K562 (cell line): ENCODE data around the gene DOK1. TPM values are rescaled to one million over a fixed set of nuclear protein-coding genes. Genes with fewer than 3 reads are reported as not detected.

ENCODE experiments used
- ARID1B ChIP-seq: fragments of 450-650 bp; IDR thresholded peaks from 2 replicates; pipeline ENCODE4 v1.6.1; 2016; ENCODE audit warnings: antibody characterized with exemption, mild to moderate bottlenecking, inconsistent platforms
- ATF1 ChIP-seq, 2 experiments: fragments of 450-650 bp in 1 of 2; IDR thresholded peaks; 2 replicates each; pipeline ENCODE4 v1.6.1; 2016; ENCODE audit warnings: missing compliant biosample characterization in 1 of 2, missing genetic modification characterization in 1 of 2
- BHLHE40 ChIP-seq: IDR thresholded peaks from 2 replicates; pipeline ENCODE4 v1.6.1; 2011; ENCODE audit warnings: low read length, improper control_type of control experiment
- CCNT2 ChIP-seq: IDR thresholded peaks from 2 replicates; pipeline ENCODE4 v1.6.1; 2011; ENCODE audit warnings: borderline replicate concordance, low read depth, mild to moderate bottlenecking, moderate library complexity, mixed read lengths, low read length; ENCODE audit not compliant: insufficient read length; ENCODE audit errors: extremely low read depth
- CREB1 ChIP-seq, 2 experiments: sonication (generic) in 1 of 2; formaldehyde crosslinking in 1 of 2; IDR thresholded peaks; 2 replicates each; pipeline versions ENCODE4 v1.6.1 to v1.8.0; 2012 to 2022; ENCODE audit warnings: inconsistent platforms in 1 of 2, mild to moderate bottlenecking in 1 of 2, missing genetic modification reagents in 1 of 2, moderate library complexity in 1 of 2
- FOSL1 ChIP-seq: fragments of 200-800 bp; sonication (Bioruptor generic); conservative IDR thresholded peaks from 2 replicates; pipeline ENCODE4 v1.6.1; 2016; ENCODE audit warnings: missing genetic modification characterization, missing compliant biosample characterization
- MTA3 ChIP-seq: fragments of 450-650 bp; formaldehyde crosslinking; IDR thresholded peaks from 2 replicates; pipeline ENCODE4 v1.6.1; 2017; ENCODE audit warnings: mild to moderate bottlenecking, borderline replicate concordance
- NCOA1 ChIP-seq: fragments of 450-650 bp; IDR thresholded peaks from 2 replicates; pipeline ENCODE4 v1.6.1; 2016; ENCODE audit warnings: low read depth
- NR2C2 ChIP-seq, 2 experiments: fragments of 200-800 bp in 1 of 2; sonication (Bioruptor generic) in 1 of 2; sonication (generic) in 1 of 2; formaldehyde crosslinking in 1 of 2; IDR thresholded peaks; 2 replicates each; pipeline versions ENCODE4 v1.6.1 to v1.8.0; 2016 to 2022; ENCODE audit warnings: mild to moderate bottlenecking in 1 of 2, missing compliant biosample characterization in 1 of 2, missing genetic modification characterization in 1 of 2, missing genetic modification reagents in 1 of 2
- RBM22 ChIP-seq: fragments of 200-400 bp; formaldehyde crosslinking; IDR thresholded peaks from 2 replicates; pipeline ENCODE4 v1.6.1; 2018; ENCODE audit warnings: low read length, low read depth; ENCODE audit not compliant: poor library complexity, severe bottlenecking
- SMARCA4 ChIP-seq: fragments of 450-650 bp; IDR thresholded peaks from 2 replicates; pipeline ENCODE4 v1.6.1; 2016
- SOX6 ChIP-seq: fragments of 450-650 bp; IDR thresholded peaks from 2 replicates; pipeline ENCODE4 v1.6.1; 2014; ENCODE audit warnings: mild to moderate bottlenecking
- ZKSCAN1 ChIP-seq: fragments of 150-350 bp; IDR thresholded peaks from 2 replicates; pipeline ENCODE4 v1.6.1; 2016; ENCODE audit warnings: low read depth, low read length
- ZNF592 ChIP-seq: fragments of 450-650 bp; IDR thresholded peaks from 2 replicates; pipeline ENCODE4 v1.6.1; 2017; ENCODE audit warnings: antibody characterized with exemption, mild to moderate bottlenecking
- ZNF740 ChIP-seq, 3 experiments: fragments of 200-800 bp in 1 of 3; sonication (Bioruptor generic) in 1 of 3; sonication (generic) in 1 of 3; formaldehyde crosslinking in 1 of 3; IDR thresholded peaks; 2 replicates each; pipeline versions ENCODE4 v1.6.1 to v1.8.0; 2016 to 2022; ENCODE audit warnings: mild to moderate bottlenecking in 2 of 3, missing compliant biosample characterization in 2 of 3, missing genetic modification characterization in 2 of 3, missing genetic modification reagents in 1 of 3
- polyA plus RNA-seq, 8 experiments: library from polyadenylated mRNA; depleted of rRNA in 4 of 8; stranded (reverse) in 5 of 8; unstranded in 3 of 8; fragments of >200 nt; fragmentation: Nextera tagmentation in 2 of 8; fragmentation: Illumina TruSeq in 1 of 8; extraction: Ambion mirVana in 2 of 8; extraction: Trizol in 1 of 8; gene quantifications; 2 replicates each; pipeline versions ENCODE4 v1.2.1 to v1.2.3, GENCODE V29; 2011 to 2014; ENCODE audit warnings: inconsistent platforms in 1 of 8, missing spikeins in 1 of 8
- total RNA-seq, 7 experiments: library from RNA; depleted of rRNA in 6 of 7; stranded (reverse); fragments of >200 nt in 6 of 7; fragmentation: Illumina TruSeq in 2 of 7; extraction: Trizol in 2 of 7; gene quantifications; 2 replicates each; pipeline versions ENCODE4 v1.2.1 to v1.2.3, GENCODE V29; 2011 to 2021; ENCODE audit warnings: low replicate concordance in 1 of 7
- TF ChIP-seq, protein P1 (sequence below), 2 experiments: IDR thresholded peaks; 2 replicates each; pipeline ENCODE4 v1.6.1; 2012; ENCODE audit warnings: improper control_type of control experiment in 2 of 2, low read depth in 2 of 2, low read length in 2 of 2, borderline replicate concordance in 1 of 2

DOK1 gene
- total and polyA plus RNA-seq, 9 of the 15 experiments (the other 6 are each of a cell fraction or from before 2014, with no cell fraction given) = 0.59 to 36.4 (median 16.1) TPM

- peak; percentile 46; the same call in 1 of the 2 replicates for TF ChIP-seq CREB1 (IDR thresholded peaks at IDR 0.05)
- TF ChIP-seq CREB1 (CRISPR knock-in tag; IDR thresholded peaks at IDR 0.05) = 0 out of 2 replicates have a peak, but pooled peaks have one; percentile 45
- peak; percentile 61 for TF ChIP-seq NR2C2 (CRISPR knock-in tag; IDR thresholded peaks at IDR 0.05)
- TF ChIP-seq NR2C2 (tag; IDR thresholded peaks at IDR 0.05) = no peak; the same call in 1 of the 2 replicates
- TF ChIP-seq, protein P1, sequence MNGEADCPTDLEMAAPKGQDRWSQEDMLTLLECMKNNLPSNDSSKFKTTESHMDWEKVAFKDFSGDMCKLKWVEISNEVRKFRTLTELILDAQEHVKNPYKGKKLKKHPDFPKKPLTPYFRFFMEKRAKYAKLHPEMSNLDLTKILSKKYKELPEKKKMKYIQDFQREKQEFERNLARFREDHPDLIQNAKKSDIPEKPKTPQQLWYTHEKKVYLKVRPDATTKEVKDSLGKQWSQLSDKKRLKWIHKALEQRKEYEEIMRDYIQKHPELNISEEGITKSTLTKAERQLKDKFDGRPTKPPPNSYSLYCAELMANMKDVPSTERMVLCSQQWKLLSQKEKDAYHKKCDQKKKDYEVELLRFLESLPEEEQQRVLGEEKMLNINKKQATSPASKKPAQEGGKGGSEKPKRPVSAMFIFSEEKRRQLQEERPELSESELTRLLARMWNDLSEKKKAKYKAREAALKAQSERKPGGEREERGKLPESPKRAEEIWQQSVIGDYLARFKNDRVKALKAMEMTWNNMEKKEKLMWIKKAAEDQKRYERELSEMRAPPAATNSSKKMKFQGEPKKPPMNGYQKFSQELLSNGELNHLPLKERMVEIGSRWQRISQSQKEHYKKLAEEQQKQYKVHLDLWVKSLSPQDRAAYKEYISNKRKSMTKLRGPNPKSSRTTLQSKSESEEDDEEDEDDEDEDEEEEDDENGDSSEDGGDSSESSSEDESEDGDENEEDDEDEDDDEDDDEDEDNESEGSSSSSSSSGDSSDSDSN (IDR thresholded peaks at IDR 0.05; ENCODE audit: borderline replicate concordance in 1 of 2, low read depth in 2 of 2, low read length in 2 of 2) = peak in 1 of 2 experiments; percentile 88; a peak in 2 of 4 replicates
- peak; percentile 88 for TF ChIP-seq ARID1B
- TF ChIP-seq ZKSCAN1 = peak; percentile 71; the same call in 1 of the 2 replicates
- TF ChIP-seq NCOA1 = peak; percentile 19; the same call in 1 of the 2 replicates
- peak; percentile 89 for TF ChIP-seq ZNF740 (CRISPR knock-in tag; IDR thresholded peaks at IDR 0.05)
- TF ChIP-seq ZNF740 (tag; IDR thresholded peaks at IDR 0.05) = peak in 1 of 2 experiments; percentile 85; a peak in 2 of 4 replicates
- peak; percentile 91 for TF ChIP-seq ZNF592
- peak; percentile 53 for TF ChIP-seq CCNT2
- no peak for TF ChIP-seq ATF1 (CRISPR knock-in tag; IDR thresholded peaks at IDR 0.05)
- TF ChIP-seq ATF1 (tag; IDR thresholded peaks at IDR 0.05) = peak; percentile 61
- TF ChIP-seq SMARCA4 = peak; percentile 67
- peak; percentile 66 for TF ChIP-seq BHLHE40
- TF ChIP-seq SOX6 = peak; percentile 78; the same call in 1 of the 2 replicates
- peak; percentile 15; the same call in 1 of the 2 replicates for TF ChIP-seq FOSL1 (tag)
- TF ChIP-seq RBM22 = no peak
- TF ChIP-seq MTA3 = 0 out of 2 replicates have a peak, but pooled peaks have one; percentile 49
Observed at GRCh38 chr2:74530239-74531187, 24.0 kb upstream of the DOK1 start (continued).
